ENCODE data around the gene INS.

INS gene

GRCh38 chr11:2151500-2152257, 9.3 kb downstream of the INS start:
- peaks cover 46% of the 10 kb centered on the region for H3K27me3 ChIP-seq (ENCODE audit: insufficient read depth, poor library complexity, severe bottlenecking)
- no peak overlapping the region for H3K4me3 ChIP-seq (replicated peaks; ENCODE audit: insufficient read depth, low read length)
- TF ChIP-seq CTCF (IDR thresholded peaks at IDR 0.05; ENCODE audit: insufficient read depth, low read length) (peak; percentile 47), REST (IDR thresholded peaks at IDR 0.05; ENCODE audit: insufficient replicate concordance, low read depth) (no peak), POLR2AphosphoS5 (IDR thresholded peaks at IDR 0.05; ENCODE audit: low read depth) (no peak), SPI1 (IDR thresholded peaks at IDR 0.05; ENCODE audit: borderline replicate concordance, low read depth) (no peak)
- H3K27ac ChIP-seq (replicated peaks): no peak overlapping the region
- peak; percentile 28 to 69 for DNase-seq (ENCODE audit: low read depth in 1 of 2, low spot score in 1 of 2)

GRCh38 chr11:2149864-2150847, 10.9 kb downstream of the INS start:
- no peak for DNase-seq (ENCODE audit: low read depth in 1 of 2, low spot score in 1 of 2)
- Histone ChIP-seq H3K4me3 (replicated peaks; ENCODE audit: insufficient read depth, low read length) (no peak overlapping the region), H3K27ac (replicated peaks) (no peak overlapping the region), H3K27me3 (ENCODE audit: insufficient read depth, poor library complexity, severe bottlenecking) (peaks cover 61% of the 10 kb centered on the region)
- TF ChIP-seq REST (IDR thresholded peaks at IDR 0.05; ENCODE audit: insufficient replicate concordance, low read depth): no peak
- TF ChIP-seq GABPA (IDR thresholded peaks at IDR 0.05; ENCODE audit: low read depth): no peak
- TF ChIP-seq CTCF (IDR thresholded peaks at IDR 0.05; ENCODE audit: insufficient read depth, low read length): no peak
- no peak for TF ChIP-seq SPI1 (IDR thresholded peaks at IDR 0.05; ENCODE audit: borderline replicate concordance, low read depth)
- TF ChIP-seq POLR2AphosphoS5 (IDR thresholded peaks at IDR 0.05; ENCODE audit: low read depth): no peak

- H3K27me3 ChIP-seq (ENCODE audit: insufficient read depth, poor library complexity, severe bottlenecking): peaks cover 68% of the 10 kb centered on the region
- TF ChIP-seq SPI1 (IDR thresholded peaks at IDR 0.05; ENCODE audit: borderline replicate concordance, low read depth): no peak
- no peak for TF ChIP-seq REST (IDR thresholded peaks at IDR 0.05; ENCODE audit: insufficient replicate concordance, low read depth)
- TF ChIP-seq CTCF (IDR thresholded peaks at IDR 0.05; ENCODE audit: insufficient read depth, low read length): no peak
- no peak for TF ChIP-seq GABPA (IDR thresholded peaks at IDR 0.05; ENCODE audit: low read depth)
- TF ChIP-seq POLR2AphosphoS5 (IDR thresholded peaks at IDR 0.05; ENCODE audit: low read depth): no peak
- no peak overlapping the region for H3K4me3 ChIP-seq (replicated peaks; ENCODE audit: insufficient read depth, low read length)
- H3K27ac ChIP-seq (replicated peaks): no peak overlapping the region
- DNase-seq (ENCODE audit: low read depth in 1 of 2, low spot score in 1 of 2): no peak
Measured at GRCh38 chr11:2149460-2149859, 11.5 kb downstream of the INS start.
